Measurements from ENCODE around the gene GLT1D1.

The GLT1D1 gene

GRCh38 chr12:128914908-128915563, 61.8 kb downstream of the GLT1D1 start:
- peak; percentile 13 for DNase-seq (ENCODE audit: low spot score)

GRCh38 chr12:128916425-128916824, 63.1 kb downstream of the GLT1D1 start:
- DNase-seq (ENCODE audit: low spot score) = no peak

- DNase-seq (ENCODE audit: low spot score) = no peak
Observed at GRCh38 chr12:128918481-128919260, 65.4 kb downstream of the GLT1D1 start.

- no peak for DNase-seq (ENCODE audit: low spot score)
Observed at GRCh38 chr12:128920468-128920867, 67.2 kb downstream of the GLT1D1 start.

DNA sequence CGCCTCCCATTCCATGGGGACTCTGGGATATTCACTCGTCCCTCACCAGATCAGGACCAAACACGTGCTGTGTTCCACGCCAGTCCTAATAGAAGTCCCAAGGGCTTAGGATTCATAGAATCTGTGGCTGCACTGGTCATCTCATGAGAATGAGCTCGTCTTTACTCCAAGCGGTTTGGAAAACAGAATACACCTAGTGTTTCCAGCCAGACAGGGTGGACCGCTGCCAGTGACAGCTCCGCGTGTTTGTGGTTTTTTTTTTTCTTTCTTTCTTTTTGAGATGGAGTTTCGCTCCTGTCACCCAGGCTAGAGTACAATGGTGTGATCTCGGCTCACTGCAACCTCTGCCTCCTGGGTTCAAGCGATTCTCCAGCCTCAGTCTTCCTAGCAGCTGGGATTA, 75.1 kb downstream of the GLT1D1 start:
- no peak for DNase-seq (ENCODE audit: low spot score)

- DNase-seq (ENCODE audit: low spot score) = no peak
Observed at GRCh38 chr12:128929057-128929456, 75.8 kb downstream of the GLT1D1 start.

GRCh38 chr12:128930606-128931005, 77.3 kb downstream of the GLT1D1 start:
- no peak for DNase-seq (ENCODE audit: low spot score)

DNA sequence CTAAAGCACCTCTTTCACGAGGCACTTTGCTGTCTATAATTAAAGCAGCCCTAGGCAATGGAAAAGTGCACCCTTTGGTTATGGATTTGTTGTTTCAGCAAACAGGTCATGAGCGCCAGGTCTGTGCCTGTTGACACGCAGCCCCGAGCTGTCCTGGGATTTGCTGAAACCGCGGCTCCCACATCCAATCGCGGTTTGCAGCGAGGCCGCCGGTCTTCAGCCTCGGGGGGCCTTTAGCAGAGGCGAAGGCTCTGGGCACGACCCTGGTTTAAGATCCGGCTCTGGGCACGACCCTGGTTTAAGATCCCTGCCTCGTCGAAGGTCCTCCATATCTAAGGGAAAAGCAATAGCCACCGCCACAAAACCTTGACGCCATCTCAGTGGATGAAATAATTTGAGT, 79.2 kb downstream of the GLT1D1 start:
- no peak for DNase-seq (ENCODE audit: low spot score)

DNA sequence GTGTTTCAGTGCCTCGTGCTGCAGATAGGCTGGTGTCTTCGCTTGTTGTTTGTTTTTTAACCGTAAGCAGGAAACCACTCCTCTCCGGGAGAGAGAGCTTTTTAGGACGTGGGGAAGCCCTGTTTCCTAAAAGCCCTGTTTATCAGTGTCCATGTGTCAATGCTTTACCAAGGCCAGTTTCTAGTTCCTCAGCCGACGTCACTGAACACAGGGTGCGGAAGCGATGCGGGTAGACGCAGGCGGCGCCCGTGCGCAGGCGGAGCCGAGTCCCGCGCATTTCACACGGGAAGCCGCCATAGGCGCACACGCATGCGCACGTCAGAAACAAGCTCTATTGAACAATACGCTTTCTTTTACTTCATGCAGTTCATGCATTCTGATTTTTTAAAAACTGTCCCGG, 79.8 kb downstream of the GLT1D1 start:
- no peak for DNase-seq (ENCODE audit: low spot score)

GRCh38 chr12:128933926-128934325, 80.6 kb downstream of the GLT1D1 start:
- no peak for DNase-seq (ENCODE audit: low spot score)

GRCh38 chr12:128938886-128939285, 85.6 kb downstream of the GLT1D1 start:
- DNase-seq (ENCODE audit: low spot score) = no peak

DNA sequence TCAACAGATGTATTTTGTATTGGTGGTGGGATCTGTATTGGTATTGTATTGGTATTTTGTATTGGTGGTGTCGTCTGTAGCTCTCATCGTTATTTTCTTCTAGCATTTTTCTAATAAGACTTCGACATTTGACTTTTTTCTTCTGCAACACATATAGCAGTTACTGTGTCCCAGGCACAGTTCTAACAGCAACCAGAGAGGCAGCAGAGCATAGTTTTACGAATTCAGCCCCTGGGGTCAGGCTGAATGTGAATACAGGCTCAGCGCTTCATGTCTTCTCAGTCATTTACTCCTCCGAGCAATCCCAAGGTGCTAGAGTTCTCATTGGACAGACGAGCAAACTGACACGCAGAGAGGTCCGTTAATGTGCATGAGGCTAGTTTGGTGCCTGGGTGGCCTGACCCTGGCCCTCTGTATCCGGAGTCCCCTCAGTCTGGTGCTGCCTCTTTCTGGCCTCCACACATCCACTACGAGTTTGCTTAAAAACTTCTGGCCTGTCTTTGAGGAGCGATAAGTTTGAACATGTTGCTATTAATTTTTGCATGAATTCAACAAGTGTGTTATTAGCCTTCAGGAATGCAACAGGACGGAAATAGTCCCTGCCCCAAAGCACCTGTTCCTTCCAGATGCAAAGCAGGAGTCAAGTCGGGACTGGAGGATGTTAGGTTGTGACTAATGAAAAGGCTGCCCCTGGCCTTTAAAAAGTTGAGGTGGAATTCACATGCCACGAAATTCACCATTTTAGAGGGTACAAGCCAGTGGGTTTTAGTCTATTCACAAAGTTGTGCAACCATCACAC, 87.0 kb downstream of the GLT1D1 start:
- no peak for DNase-seq (ENCODE audit: low spot score)

- DNase-seq (ENCODE audit: low spot score) = no peak
Observed at GRCh38 chr12:128940974-128941373, 87.7 kb downstream of the GLT1D1 start.

DNA sequence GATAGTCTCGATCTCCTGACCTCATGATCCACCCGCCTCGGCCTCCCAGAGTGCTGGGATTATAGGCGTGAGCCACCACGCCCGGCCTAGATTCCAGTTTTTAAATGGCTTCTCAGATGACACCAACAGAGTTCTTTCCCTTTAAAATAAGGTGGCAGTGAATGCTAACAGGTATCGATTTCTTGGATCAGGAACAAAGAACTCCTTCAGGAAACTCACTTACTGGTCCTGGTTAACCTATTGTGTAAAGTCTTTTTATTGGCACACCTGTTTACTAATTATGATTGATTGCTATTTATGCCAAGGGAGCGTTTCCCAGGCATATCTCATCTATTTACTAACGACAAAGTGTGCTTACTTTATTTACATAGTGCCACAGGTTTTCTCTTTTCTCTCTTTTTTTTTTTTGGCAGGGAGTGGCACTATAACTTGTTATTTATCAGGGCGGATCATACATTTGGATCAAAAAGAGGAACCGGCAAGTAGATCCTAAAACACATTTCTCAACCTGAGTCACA, 89.7 kb downstream of the GLT1D1 start:
- no peak for DNase-seq (ENCODE audit: low spot score)

DNA sequence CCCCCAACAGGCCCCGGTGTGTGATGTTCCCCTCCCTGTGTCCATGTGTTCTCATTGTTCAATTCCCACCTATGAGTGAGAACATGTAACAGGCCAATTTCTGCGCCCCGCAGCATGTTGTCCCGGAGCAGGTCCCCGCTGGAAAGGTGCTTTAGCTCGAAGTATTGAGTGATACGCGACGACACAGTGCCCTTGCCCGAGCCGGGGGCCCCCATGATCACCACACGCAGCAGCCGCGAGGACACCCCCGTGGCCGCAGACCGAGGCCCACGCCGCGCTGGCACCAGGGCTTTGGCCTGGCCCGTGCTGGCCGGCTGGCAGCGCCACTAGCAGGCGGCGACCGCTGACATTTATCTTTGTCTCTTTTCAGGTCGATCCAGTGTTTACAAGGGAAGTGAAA, 91.7 kb downstream of the GLT1D1 start:
- no peak for DNase-seq (ENCODE audit: low spot score)

DNA sequence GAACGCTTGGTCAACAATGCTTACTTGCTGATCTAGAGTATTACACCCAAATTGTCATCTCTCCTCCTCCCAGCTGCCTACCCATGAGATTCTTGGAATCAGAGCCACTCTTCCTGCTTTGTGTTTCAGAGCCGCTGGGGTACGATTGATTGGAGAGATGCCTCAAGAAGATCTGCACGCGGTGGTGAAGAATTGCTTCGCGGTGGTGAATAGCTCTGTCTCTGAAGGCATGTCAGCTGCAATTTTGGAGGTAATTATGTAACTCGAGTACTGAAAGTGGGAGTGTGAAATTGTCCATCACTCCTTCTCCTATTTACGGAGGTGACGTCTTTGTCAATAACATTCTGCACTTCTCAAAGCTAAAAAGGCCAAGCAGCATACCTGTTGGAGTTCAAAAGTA, 93.9 kb downstream of the GLT1D1 start:
- DNase-seq (ENCODE audit: low spot score) = no peak

GRCh38 chr12:128949086-128949485, 95.8 kb downstream of the GLT1D1 start:
- DNase-seq (ENCODE audit: low spot score) = no peak

DNA sequence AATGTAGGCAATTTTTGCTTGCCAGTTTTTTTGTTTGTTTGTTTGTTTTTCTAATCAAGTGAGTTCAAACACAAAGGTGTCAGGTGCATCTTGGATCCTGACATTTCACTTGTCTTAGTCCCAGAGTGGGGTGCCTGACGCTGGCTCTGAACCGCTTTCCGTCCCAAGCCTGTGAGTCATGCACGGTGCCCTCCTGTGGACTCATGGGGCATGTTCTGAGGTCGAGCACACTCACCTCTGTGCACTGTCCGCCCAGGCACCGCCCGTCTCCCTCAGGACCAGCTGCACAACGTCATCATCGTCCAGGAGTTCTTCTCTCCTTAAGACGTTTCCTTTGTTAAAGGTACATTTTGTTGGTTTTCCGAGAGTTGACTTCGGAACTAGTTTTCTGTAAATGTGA, 98.2 kb downstream of the GLT1D1 start:
- DNase-seq (ENCODE audit: low spot score) = no peak

DNA sequence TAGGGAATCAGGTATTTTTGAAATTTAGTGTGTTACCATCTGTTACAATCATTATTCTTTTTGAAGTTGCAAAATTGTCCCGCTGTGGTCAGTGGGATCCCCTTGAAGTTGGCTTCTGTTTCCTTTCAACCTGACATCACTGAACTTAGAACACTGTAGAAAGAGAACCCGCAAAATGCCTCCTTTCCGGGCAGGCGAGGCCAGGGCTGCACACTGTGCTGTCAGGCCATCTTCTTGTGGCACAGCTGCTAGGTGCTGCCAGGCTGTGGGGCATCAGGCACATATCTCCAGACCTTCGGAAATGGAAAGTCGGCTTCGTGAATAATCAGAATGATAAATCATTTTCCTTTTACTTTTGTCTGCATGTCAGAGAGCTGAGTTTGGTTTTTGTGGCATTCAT, 103.5 kb downstream of the GLT1D1 start:
- no peak for DNase-seq (ENCODE audit: low spot score)

GRCh38 chr12:128959901-128960300, 106.6 kb downstream of the GLT1D1 start:
- no peak for DNase-seq (ENCODE audit: low spot score)

DNA sequence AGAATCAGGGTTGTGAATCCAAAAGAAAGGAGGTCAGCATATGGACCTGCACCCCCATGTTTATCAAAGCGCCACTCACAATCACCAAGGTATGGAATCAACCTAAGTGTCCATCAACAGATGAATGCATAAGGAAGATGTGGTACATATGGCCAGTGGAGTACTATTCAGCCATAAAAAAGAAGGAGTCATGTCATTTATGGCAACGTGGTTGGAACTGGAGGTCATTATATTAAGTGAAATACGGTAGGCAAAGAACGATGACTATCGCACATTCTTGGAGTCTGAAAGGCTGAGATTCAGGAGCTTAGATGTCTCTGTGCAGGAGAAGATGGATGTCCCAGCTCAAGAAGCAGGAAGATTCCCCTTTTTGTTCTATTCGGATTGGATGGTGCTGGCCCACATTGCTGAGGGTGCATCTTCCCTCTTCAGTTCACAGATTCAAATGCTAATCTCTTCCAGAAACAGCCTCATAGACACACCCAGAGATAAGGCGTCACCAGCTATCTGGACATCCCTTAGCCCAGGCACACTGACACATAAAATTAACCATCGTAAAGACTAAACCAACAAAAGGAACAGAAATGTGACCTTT, 108.1 kb downstream of the GLT1D1 start:
- DNase-seq (ENCODE audit: low spot score) = no peak

- DNase-seq (ENCODE audit: low spot score) = no peak
Observed at GRCh38 chr12:128961957-128962356, 108.7 kb downstream of the GLT1D1 start.

Measured in CD4-positive, alpha-beta T cell treated with Interleukin-2 at 100 ng/mL for 4 hours (primary cell).